Bone marrow (tissue), 2 donors: ENCODE data around the gene UBL7.

Experiments
- DNase-seq, 2 donors: peaks; one replicate each; lab custom pipeline; 2025; lab: John Stamatoyannopoulos, UW

Gene UBL7

DNA sequence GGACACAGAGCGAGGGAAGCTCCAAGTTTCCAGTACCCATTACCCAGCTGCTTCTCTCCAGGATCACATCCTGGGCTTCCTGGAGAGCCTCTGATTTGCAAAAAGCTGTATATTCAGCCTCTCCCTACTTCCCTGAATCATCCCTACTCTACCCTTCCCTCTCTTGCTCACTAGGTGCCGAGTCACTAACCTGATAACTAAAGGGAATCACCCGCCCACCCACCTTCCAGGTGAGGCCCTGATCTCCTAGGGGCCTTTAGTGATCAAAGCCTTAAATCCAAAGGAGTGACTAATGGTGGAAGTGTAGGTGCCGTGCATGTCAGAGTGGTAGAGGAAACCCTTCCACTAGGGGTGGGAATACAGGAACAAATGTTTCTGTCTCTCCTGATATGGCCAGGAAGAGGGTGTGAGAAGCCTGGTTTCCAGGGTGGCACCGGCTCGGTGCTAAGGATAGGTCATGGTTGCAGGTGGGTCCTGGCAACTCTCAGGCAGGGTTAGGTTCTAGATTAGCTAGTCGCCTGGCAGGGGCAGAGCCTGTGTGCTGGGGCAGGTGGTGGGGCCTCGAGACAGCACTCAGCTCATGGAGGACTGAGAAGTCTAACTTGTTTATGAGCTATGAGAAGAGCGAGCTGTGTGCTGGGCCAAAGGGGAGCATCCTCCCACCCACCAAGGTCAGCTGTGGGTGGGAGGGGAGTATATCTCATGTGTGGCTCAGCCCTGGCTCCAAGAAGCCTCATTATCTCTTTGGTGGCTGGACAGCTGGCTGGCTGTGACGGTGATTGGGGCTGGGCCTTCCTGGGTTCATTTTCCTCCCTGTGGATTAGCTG is 37.3 kb downstream of the UBL7 start:
- no peak for DNase-seq

DNA sequence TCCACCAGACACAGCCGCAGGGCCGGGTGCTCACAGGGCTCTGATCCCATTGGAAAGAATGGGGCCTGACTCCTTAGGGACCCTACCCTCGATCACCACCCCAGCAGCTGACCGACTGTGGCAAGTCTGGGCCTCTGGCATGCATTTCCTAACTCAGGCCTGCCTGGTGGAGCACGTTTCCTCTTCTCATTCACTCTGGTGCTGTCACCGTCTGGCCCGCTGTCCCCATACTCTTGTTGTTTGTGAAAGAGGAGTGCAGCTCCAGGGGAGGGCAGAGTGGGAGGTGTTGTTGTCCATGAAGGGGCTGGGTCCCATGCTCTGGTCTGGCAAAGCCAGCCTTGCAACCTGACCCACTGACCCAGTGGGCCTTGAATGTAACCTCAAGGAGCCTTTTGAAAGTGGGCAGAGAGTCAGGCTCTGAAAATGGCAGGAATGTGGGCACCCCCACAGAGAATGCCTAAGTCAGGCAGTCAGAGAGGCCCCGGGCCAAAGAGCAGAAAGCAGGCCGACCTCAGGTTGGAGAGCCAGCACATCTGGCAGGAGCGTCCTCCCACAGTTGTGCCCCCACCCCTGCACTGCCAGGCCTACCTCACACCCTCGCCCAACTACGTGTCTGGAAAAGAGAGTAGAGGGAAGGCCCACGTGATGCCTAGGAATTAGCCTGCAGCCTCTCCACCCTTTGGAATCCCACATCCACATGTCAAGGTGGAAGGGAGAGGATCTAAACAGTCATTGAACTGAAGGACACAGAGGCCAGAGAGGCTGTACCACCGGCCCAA is 38.1 kb downstream of the UBL7 start:
- DNase-seq: no peak

DNA sequence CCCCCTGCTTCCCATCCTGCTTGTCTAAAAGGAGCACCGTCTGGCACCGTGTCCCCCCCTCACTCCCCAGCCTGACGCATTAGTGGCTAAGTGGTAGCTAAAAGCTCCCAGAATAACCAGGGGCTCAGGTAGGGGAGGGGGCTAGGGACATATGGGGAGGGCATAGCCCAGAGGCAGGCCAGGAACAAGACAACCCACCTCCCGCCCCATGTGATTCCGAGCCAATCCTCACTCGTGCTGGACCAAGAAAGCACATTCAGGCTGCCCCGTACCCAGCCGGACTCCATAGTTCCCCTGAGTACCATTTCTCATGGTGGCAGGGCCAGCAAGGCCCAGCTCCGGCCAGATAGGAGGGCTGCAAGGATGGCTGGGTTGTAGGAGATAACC is 38.7 kb downstream of the UBL7 start:
- DNase-seq: no peak

DNA sequence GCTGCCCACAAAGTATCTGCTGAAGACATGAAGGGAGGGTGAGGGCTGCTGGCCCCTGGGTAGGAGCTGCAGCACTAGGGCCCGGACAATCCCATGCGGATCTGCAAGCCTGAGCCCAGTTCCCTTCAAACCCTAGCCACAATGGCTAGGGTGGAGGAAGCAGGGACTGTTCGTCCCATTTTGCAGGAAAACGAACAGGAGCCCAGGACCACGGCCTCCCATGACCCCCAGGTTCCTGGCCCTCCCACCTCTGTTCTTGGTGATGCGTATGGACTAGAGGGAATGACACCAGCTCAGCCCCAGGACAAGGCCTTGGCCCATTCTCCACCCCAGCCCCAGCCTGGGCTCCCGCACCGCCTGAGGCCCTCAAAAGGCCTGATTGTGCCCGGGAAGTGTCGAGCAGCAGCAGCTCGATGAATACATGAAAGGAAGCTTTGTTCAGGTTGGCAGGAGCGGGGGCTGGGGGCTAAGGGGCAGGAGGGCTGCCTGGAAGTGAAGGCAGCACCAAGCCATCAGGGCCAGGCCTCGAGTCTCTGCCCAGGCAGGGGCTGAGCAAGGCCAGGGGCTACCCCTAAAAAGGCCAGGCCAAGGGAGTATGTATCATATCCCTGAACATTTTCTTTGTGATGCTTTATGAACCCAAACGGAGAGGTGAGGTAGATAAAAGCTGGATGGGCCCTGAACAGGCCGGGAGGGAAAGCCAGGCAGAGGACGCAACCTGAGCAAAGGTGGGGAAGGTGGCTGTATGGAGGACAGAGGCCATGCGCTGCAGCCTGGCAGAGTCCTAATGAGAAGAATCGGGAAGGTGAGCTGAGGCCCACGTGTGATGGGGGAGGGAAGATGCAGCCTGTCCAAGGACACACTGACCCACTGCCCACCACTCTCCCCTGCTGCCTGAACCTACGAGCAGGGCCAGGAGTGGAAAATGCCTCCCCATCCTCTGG is 39.4 kb downstream of the UBL7 start:
- no peak for DNase-seq

DNA sequence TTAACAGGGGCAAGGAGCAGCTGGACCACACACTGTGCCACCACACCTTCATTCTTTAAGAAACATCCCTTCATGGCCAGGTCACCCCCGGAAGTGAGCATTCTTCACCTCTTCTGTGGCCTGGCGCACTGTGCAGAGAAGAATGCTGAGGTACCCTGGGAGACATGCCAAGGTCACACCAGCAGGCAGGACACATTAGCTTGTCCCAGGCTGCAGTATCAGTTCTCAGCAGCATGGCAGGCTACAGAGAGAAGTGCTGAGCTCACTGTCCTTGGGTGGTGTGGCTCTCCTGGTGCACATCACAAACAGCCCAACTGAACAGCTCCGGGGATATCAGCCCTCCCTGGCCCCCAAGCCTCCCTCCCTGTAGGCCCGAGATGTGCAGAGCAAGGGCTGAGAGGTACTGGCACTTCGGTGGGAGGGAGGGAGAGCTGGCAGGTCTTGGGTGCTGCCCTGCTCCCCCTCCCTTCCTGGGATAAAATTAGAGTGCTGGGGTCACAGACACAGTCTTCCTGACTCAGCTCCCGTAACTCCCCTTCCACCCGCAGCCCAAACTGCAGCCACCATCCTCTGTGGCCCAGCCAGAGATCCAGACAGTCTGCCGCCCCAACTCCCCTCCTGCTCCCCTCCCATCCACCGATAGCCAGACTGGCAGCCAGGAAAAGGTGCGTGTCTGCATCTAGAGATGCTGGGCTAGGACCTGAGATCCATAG is 40.6 kb downstream of the UBL7 start:
- no peak for DNase-seq

DNA sequence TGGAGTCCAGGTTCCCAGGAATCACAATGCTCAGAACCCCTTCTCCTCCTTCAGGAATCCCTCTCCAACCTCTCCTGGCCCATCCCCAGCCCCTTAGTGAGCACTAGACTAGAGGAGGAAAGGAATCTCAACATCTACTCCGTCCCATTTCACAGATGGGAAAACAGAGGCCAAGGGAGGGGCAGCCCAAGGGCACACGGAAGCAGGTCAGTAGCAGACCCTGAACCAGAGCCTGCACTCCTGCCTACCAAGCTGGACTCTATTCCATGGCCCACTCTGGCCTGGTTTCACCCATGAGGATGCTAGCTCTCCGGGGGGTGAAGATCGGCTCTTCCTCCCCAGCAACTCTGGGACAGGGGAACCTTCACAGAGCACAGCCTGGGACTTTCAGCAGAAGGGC is 41.5 kb downstream of the UBL7 start:
- no peak for DNase-seq

DNA sequence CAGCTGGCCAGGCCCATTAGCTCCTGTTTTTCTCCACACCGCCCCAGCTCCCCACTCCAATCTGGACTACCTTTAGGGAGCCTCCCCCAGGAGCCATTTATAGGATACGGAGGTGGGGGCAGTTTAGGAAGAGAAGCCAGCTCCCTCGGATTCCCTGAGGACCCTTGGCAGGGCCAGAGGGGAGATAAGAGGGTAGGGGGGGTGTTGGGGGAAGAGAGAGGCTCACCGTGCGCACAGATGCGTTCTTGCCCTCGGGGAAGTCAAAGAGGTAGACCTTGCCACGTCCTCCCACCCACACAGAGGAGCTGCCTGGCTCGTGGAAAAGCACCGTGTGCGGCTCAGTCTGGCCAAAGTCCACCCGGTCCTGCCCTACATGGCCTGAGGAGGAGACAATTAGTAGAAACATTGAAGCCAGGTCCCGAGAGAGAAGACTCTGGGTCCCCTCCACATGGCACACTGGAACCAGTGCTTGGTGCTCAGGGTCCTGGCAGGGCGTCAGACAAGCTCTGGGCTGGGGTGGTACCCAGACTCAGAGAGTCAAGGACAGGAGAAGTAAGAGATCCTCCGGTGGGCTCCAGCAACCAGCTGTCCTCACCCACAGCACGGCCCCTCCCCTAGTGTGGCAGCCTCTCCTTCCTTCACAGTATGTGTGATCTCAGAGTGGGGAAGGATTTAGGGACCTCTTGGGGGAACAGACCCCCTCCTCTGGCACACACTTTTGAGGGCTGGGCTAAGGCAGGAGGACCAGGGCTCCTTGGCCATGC is 42.2 kb downstream of the UBL7 start:
- DNase-seq: no peak

DNA sequence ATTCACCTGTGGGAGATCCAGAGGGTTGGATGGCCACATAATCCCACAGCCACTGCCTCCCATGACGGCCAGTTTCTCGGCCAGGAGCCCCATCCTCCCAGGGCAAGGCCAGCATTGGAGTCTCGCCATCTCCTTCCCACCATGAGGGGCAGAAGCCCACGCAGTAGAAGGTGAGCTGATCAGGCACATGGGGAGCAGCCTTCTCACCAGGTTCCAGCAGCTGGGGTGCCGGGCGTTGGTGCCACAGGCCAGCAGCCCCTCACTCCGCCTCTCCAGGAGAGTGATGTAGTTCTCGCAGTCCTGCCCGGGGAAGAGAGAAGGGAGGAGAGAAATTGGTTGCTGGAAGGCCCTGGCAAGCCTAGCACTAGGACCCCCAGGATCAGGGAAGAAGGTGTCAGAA is 43.3 kb downstream of the UBL7 start:
- DNase-seq: no peak

DNA sequence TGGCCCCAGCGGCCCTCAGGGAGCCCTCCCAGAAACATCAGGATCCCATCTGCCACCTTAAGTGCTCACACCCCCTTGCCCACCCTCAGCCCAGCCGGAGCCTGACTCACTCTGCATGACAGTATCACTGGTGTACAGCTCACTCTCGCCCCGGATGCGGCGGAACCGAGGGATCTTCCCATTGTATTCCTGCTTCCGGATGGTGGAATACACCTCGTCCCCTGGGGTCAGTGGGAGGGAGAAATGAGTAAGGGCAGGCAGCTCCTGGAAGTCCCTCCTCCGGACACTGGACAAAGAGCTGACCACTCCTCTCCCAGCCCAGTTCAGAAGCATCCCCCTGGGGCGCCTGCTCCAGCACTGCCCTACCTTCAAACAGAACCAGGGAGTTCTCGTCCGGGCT is 43.7 kb downstream of the UBL7 start:
- no peak for DNase-seq

DNA sequence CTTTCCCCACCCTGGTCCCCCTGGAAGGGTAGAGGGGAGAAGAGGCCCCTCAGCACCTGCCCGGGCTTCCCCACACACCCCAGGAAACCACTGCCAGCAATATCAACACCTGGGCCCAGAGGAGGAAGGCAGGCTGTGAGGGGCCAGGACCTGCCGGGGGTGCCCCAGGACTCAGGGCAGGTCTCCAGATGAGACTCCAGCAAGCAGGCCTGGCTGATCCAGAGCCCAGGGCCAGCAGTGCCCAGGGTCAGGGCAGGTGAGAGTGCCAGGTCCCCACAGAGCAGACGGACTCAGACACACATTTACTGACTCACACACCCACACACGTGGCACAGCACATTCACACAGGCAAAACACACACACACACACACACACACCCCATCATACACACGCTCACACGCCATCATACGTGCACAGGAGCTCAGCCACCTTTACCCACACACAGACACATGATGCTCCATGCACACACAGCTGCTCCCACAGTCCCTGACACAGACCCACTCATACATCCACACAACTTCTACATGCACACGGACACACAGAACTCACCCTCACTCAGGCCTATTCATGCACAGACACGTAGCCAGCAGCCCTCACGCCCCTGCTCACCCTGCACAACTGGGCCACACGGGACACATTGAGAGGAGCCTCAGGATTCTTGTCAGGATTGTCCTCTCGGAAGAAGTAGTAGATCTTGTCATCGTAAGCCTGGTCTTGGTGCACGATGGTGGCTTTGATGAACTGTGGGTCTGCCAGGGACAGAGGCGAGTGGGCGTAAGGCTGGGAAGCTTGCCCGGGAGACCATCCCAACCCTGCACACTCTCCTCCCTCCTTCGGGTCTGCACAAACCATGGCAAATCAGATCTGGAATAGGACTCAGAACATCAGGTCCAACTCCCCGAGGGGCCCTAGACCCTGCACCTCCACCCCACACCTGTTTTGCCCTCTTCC is 44.7 kb downstream of the UBL7 start:
- DNase-seq: no peak

DNA sequence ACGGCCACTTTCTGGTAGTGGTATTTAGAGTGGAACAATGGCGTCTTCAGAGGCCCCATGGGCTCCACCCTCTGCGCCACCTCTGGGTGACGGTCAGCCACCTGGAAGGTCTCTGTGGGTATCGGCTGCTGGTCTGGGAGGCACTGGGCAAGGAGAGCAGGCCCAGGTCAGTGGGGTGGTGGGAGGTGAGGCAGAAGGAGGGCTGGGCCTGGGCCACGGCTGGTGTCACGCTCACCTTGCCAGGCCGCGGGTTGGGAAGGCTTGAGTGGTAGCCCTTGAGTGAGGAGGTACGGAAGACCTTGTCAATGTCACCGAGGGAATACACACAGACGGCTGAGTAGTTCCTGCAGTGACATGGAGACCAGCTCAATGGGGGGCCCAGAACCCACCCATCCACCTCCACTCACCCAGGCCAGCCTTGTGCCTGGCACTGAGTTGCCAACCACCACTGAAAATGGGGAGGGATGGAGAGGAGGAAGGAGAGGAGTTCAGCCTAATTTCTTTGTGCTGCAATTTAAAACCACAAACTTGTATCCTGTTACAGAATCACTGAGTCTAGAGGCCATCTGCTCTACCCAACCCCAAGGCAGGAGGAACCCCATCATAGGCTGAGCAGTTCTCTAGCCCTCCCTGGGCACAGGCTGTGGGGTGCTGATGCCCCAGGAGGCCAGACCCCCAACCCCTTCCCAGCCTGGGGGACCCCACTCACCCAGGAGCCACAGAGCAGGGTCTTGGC is 46.2 kb downstream of the UBL7 start:
- no peak for DNase-seq

DNA sequence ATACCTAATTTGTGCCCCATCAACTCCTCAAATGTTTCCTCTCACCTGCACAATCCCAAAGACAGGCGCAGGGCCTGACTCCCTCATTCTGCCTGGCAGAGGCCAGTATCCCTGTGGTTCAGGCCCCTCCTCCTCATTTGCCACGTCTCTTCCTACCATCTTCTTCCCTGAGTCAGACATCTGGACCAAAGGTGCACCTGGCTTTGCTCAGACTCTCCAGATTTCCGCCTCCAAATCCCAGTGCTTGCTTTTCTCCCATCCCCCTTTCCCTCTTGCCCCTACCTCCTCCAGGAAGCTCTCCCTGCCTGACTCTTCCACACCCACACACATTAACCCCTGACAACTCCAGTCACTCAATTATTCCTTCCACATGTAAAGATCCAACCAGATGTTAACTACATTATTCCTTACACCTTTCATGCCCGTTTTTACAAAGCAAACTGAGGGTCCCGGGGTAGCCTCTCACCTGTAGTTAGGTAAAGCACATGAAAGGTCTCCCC is 46.8 kb downstream of the UBL7 start:
- DNase-seq: no peak

DNA sequence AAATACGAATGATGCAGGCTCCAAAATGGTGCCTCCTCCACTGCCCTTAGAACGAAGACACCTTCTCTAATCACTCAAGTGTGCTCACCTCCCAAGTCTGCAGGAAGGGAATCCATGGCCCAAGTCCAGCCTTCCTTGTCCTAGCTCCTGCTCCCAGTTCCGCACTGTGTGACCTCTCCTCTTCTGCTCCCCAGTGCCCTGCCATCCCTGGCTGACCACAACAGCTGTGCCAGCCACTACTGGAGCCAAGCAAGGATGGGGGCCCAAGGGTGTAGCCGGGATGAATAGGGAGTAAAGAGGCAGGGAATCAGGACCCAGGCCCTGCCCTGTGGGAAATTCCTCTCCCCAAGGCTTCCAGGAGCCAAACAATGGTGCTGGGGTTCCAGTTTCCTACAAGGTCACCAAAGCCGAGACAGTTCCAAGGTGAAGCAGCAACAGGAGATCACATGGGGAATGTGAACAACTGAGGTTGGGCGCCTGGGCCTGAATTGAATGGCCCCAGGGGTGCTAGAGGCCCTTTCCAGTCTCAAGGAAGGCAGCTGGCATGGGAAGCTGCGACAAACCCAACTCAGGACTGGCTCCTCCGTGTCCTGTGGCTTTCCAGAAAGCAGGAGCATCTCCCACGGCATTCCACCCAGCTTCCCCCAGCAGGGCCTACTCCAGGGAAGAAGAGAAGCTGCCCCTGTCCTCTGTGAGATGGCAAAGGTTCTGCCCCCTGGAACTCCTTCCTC is 47.4 kb downstream of the UBL7 start:
- no peak for DNase-seq

DNA sequence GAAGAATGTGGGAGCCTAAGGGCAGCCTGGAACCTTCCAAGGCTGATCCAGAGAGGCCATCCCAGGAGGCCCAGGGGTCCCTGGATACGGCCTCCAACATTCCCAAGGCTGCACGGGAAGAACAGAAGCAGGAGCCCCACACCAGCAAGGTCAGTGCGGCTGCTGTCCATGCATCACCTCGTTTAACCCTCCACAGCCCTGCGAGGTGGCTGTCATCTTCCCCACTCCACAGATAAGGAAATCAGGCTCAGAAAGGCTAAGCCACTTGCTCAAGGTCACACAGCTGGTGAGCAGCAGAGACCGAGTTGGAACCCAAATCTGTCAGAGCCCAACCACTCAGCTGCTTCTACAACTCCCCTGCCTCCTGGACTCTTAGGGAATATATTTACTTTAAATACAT is 48.8 kb downstream of the UBL7 start:
- no peak for DNase-seq

DNA sequence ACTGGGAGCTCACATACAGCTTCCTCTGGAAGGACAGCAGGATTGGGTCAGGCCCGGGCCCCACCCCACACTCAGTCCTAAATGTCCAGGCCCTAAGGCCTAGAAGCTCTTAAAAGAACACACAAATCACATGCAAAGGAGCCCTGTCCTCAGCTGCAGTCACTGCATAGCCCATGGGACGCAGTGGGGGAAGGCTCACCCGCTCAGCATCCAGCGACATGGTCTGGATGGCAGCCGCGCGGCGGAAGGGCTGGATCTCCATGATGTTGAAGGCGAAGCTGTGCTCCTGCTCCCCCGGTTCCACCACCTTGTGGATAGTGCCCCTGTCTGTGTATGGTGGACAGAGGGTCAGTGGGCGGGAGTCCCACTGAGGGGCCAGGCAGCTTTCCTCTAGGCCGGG is 49.3 kb downstream of the UBL7 start:
- no peak for DNase-seq

DNA sequence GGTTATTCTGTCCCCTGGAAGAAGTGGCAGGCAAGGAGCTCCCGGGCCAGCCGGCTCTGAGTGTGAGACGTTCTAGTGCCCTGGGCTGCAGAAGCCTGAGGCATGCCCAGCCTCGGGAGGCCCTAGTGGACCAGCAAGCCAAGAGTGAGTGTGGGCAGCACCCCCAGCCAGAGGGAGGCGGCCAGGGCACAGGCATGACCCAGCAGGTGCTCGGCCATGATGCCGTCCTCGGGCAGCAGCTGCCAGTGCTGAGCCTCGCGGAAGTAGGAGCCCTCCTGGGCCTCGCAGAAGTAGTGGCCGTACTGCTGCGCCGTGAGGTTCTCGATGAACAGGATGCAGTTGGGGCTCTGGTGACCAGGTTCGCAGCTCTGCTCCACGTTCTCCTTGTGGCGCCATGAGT is 50.5 kb downstream of the UBL7 start:
- DNase-seq: no peak

DNA sequence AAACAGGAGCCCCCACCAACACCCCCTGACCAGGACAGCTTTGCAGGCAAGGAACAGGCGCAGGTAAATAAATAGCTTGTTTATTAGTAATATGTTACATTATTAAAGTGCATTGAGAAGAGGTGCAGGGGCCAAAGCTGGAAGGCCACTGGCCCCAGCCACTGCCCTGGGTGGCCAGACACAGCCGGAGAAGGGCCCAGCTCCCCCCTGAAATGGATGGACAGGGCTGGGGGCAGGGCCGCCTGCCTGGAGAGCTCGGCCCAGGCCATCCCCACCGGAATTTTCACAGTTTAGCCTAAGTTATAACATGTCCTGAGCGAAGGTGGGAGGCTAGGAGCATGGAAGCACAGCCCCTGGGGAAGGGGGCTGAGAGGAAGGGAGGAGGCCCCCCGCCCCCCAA is 51.7 kb downstream of the UBL7 start:
- no peak for DNase-seq

DNA sequence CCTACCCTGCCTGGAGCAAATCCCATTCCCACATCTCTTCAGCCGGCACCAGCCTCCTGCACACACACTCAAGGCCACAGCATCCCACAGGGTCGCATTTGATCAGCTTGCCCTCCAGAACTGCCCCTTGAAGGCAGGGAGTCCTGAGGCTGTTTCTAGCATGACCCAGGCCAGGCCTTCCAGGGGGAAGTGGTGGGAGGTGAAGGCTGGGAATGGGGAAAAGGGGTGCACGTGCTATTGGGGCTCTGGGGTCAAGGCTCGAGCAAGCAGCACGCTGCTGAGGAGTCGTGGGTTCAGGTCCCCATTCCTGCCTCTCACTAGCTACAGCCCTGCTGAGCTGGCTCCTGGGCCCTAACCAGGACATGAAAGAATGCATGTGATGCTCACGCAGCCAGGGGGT is 52.1 kb downstream of the UBL7 start:
- no peak for DNase-seq
